PC-9 (cell line): ENCODE measurements around the gene GANC. TPM values are rescaled to one million over a fixed set of nuclear protein-coding genes. Genes with fewer than 3 reads are reported as not detected.
A peak's percentile ranks its signal among the peaks of the same experiment; 100 is the strongest.

ENCODE experiments used
- BruUV-seq: library from RNA; stranded (reverse); fragments of 400-500 nt; replicated peaks from 2 replicates; lab custom pipeline; 2021; lab: Mats Ljungman, UMichigan
- CTCF ChIA-PET: fragments of 300-600 bp; sonication (Branson Sonifier 250); formaldehyde crosslinking; loops from one replicate; lab custom pipeline; 2022; ENCODE audit warnings: antibody characterized with exemption; lab: Charles Lee
- POLR2A ChIA-PET: fragments of 300-600 bp; sonication (Branson Sonifier 250); formaldehyde crosslinking; loops from one replicate; lab custom pipeline; 2022; ENCODE audit warnings: antibody characterized with exemption; ENCODE audit not compliant: unreplicated experiment; lab: Charles Lee
- DNase-seq, 2 experiments: peaks; one replicate each; pipeline versions ENCODE4 v3.0.0 to v3.0.0-alpha.2; 2015 to 2022; ENCODE audit warnings: mixed read lengths in 1 of 2
- H2AFZ ChIP-seq: fragments of 200-600 bp; sonication (generic); 2 replicates; pipeline ENCODE4 v1.8.1; 2017; ENCODE audit warnings: antibody characterized with exemption
- H3F3A ChIP-seq: fragments of 200-600 bp; sonication (generic); 2 replicates; pipeline ENCODE4 v1.8.1; 2017; ENCODE audit warnings: antibody characterized with exemption, mild to moderate bottlenecking, low read depth; ENCODE audit not compliant: insufficient read depth
- H3K27ac ChIP-seq: fragments of 200-600 bp; sonication (generic); 2 replicates; pipeline ENCODE4 v1.6.1; 2016; ENCODE audit warnings: mixed run types
- H3K27me3 ChIP-seq: fragments of 200-600 bp; sonication (generic); 2 replicates; pipeline ENCODE4 v1.6.1; 2016; ENCODE audit warnings: low read depth, mixed run types; ENCODE audit not compliant: insufficient read depth
- H3K36me3 ChIP-seq: fragments of 200-600 bp; sonication (generic); 2 replicates; pipeline ENCODE4 v1.6.1; 2016; ENCODE audit warnings: low read depth, mixed run types
- H3K4me1 ChIP-seq: fragments of 200-600 bp; sonication (generic); replicated peaks from 2 replicates; pipeline ENCODE4 v1.6.1; 2016; ENCODE audit warnings: mixed run types; ENCODE audit not compliant: insufficient read depth
- H3K4me2 ChIP-seq: fragments of 200-600 bp; sonication (generic); 2 replicates; pipeline ENCODE4 v1.6.1; 2017; ENCODE audit warnings: mixed run types
- H3K4me3 ChIP-seq: fragments of 200-600 bp; sonication (generic); 2 replicates; pipeline ENCODE4 v1.6.1; 2016; ENCODE audit warnings: mixed run types
- H3K79me2 ChIP-seq: fragments of 200-600 bp; sonication (generic); 2 replicates; pipeline ENCODE4 v1.6.1; 2017; ENCODE audit warnings: low read depth, mixed run types
- H3K9me2 ChIP-seq: fragments of 200-600 bp; sonication (generic); 2 replicates; pipeline ENCODE4 v1.8.1; 2017; ENCODE audit warnings: mild to moderate bottlenecking; ENCODE audit not compliant: insufficient read depth
- H3K9me3 ChIP-seq: fragments of 200-600 bp; sonication (generic); 2 replicates; pipeline ENCODE4 v1.8.1; 2016; ENCODE audit warnings: low read depth; ENCODE audit not compliant: insufficient read depth
- H4K20me1 ChIP-seq: fragments of 200-600 bp; sonication (generic); 2 replicates; pipeline ENCODE4 v1.8.1; 2017; ENCODE audit not compliant: insufficient read depth
- EZH2 ChIP-seq: fragments of 200-600 bp; sonication (generic); IDR thresholded peaks from 2 replicates; pipeline ENCODE4 v1.8.0; 2017; ENCODE audit warnings: antibody characterized with exemption, low read depth
- intact Hi-C: fragments of 100-400 bp; cut with micrococcal nuclease; formaldehyde crosslinking; loops from one replicate; pipeline ENCODE4 v1.10.0; 2022; ENCODE audit not compliant: unreplicated experiment
- total RNA-seq: library from RNA; stranded (reverse); gene quantifications from 2 replicates; pipeline ENCODE4 v1.2.3, GENCODE V29; 2021
- TF ChIP-seq, protein P1 (sequence below): fragments of 200-600 bp; sonication (generic); conservative IDR thresholded peaks from 2 replicates; pipeline ENCODE4 v1.6.1; 2017; ENCODE audit warnings: mixed run types, antibody characterized with exemption, mild to moderate bottlenecking, moderate library complexity

Gene GANC
- total RNA-seq, 1 experiment from 2014 or later, result 16.3 TPM

DNA sequence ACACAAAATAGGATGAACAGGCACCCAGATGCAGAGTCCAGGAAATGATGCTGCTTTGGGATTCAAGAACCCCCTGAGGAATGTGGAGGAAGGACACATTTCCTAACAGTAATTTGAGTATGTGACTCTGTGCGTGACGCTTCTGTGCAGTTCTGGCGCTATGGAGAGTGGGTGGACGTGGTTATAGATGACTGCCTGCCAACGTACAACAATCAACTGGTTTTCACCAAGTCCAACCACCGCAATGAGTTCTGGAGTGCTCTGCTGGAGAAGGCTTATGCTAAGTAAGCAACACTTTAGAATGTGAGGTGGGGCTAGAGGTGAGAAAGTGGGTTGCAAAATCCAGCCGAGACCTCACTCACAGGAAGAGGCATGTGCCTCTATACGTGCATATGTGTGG is 114.6 kb downstream of the GANC start:
- Histone ChIP-seq H3K4me1 (no peaks in the 10 kb centered on the region), H3K9me2 (no peaks in the 10 kb centered on the region), H3F3A (no peaks in the 10 kb centered on the region), H3K36me3 (no peaks in the 10 kb centered on the region), H3K79me2 (no peaks in the 10 kb centered on the region), H4K20me1 (no peaks in the 10 kb centered on the region), H3K27me3 (no peaks in the 10 kb centered on the region; the same call in 1 of the 2 replicates), H3K4me3 (no peak overlapping the region), H3K4me2 (no peak overlapping the region), H2AFZ (no peak overlapping the region), H3K9me3 (no peaks in the 10 kb centered on the region), H3K27ac (no peak overlapping the region)
- ChIA-PET POLR2A (no interaction called here), CTCF (no interaction called here)
- DNase-seq, result no peak
- TF ChIP-seq, protein P1, sequence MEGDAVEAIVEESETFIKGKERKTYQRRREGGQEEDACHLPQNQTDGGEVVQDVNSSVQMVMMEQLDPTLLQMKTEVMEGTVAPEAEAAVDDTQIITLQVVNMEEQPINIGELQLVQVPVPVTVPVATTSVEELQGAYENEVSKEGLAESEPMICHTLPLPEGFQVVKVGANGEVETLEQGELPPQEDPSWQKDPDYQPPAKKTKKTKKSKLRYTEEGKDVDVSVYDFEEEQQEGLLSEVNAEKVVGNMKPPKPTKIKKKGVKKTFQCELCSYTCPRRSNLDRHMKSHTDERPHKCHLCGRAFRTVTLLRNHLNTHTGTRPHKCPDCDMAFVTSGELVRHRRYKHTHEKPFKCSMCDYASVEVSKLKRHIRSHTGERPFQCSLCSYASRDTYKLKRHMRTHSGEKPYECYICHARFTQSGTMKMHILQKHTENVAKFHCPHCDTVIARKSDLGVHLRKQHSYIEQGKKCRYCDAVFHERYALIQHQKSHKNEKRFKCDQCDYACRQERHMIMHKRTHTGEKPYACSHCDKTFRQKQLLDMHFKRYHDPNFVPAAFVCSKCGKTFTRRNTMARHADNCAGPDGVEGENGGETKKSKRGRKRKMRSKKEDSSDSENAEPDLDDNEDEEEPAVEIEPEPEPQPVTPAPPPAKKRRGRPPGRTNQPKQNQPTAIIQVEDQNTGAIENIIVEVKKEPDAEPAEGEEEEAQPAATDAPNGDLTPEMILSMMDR, result no peak
- no peak for TF ChIP-seq EZH2
- no TSS peak for BruUV-seq
- intact Hi-C loops, result loop anchor here (10.0 kb wide), 2 partner anchors 113 to 233 kb away; partner anchors contain the start of genes GANC, PLA2G4F and TMEM87A

DNA sequence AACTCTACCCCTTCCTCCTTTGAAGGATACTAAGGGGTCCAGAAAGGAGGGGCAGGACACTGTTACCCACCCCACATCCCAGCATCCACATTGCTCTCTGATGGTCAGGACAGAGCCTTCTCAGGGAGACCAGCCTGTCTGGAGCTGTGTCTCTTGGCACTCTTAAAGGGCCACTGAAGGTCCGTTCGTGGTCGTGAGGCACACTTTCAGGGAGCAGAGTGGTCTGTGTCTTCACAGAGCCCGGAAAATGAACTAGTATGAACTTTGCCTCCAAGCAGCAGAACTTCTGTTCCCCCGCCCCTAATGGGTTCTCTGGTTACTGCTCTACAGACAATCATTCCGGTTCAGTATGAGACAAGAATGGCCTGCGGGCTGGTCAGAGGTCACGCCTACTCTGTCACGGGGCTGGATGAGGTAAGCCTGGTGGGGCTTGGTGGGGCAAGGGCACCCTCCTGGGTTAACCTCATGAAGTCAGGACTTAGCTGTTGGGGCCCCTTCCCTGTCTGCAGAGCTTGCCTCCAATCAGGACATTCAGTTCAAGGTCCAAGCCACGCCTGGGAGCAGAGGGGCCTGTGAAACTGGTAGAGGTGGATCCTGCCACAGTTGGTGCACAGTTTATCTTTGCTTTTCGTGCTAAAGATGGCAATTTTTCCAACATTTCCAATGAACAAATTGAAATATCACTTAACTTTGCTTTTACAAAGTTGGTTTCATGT is 119.5 kb downstream of the GANC start:
- no peak for TF ChIP-seq EZH2
- TF ChIP-seq, protein P1, result no peak
- Histone ChIP-seq H3K4me2 (no peak overlapping the region), H3K36me3 (no peaks in the 10 kb centered on the region), H4K20me1 (no peaks in the 10 kb centered on the region), H3K4me3 (no peak overlapping the region), H2AFZ (no peak overlapping the region), H3K4me1 (no peaks in the 10 kb centered on the region), H3K9me3 (no peaks in the 10 kb centered on the region), H3K9me2 (no peaks in the 10 kb centered on the region), H3K27ac (no peak overlapping the region), H3K79me2 (no peaks in the 10 kb centered on the region), H3K27me3 (no peaks in the 10 kb centered on the region), H3F3A (no peaks in the 10 kb centered on the region)
- ChIA-PET POLR2A (no interaction called here), CTCF (no interaction called here)
- BruUV-seq, result no TSS peak
- intact Hi-C loops, result no loop called here
- peak in 1 of 2 experiments; percentile 19 for DNase-seq

DNA sequence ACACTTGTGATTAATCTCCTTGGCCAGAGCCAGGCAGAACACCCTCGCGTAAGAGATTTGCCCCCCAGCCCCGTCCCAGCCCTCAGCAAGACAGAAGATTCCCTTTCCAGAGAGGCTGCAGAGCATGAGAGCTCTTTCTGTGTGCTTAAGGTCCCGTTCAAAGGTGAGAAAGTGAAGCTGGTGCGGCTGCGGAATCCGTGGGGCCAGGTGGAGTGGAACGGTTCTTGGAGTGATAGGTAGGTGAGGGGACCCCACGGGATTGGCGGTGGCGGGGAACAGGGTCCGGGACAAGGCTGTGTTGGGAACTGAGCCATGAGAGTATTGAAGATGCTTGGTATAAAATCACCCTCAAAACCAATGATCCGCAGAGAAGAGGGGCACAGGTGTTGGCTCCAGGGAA is 121.1 kb downstream of the GANC start:
- no peaks in the 10 kb centered on the region for H3K36me3 ChIP-seq
- no TSS peak for BruUV-seq
- no peaks in the 10 kb centered on the region for H3F3A ChIP-seq
- no peaks in the 10 kb centered on the region for H3K4me1 ChIP-seq
- H3K9me2 ChIP-seq, result no peaks in the 10 kb centered on the region
- H4K20me1 ChIP-seq, result no peaks in the 10 kb centered on the region
- TF ChIP-seq, protein P1, result no peak
- TF ChIP-seq EZH2, result no peak
- intact Hi-C loops, result no loop called here
- H3K4me3 ChIP-seq, result no peak overlapping the region
- no peak overlapping the region for H3K27ac ChIP-seq
- POLR2A ChIA-PET, result no interaction called here
- no peak overlapping the region for H3K4me2 ChIP-seq
- H3K9me3 ChIP-seq, result no peaks in the 10 kb centered on the region
- no peak overlapping the region for H2AFZ ChIP-seq
- no peaks in the 10 kb centered on the region for H3K79me2 ChIP-seq
- no peak for DNase-seq
- H3K27me3 ChIP-seq, result no peaks in the 10 kb centered on the region
- CTCF ChIA-PET, result no interaction called here
